ENCODE data around the gene ABHD12.

The ABHD12 gene

GRCh38 chr20:25284131-25284601 lies 106.5 kb downstream of the ABHD12 start (continued):
- TF ChIP-seq ZFP3 (CRISPR knock-in tag; IDR thresholded peaks at IDR 0.05) (no peak), BACH2 (CRISPR knock-in tag; IDR thresholded peaks at IDR 0.05; ENCODE audit: borderline replicate concordance) (no peak), ZC3H10 (CRISPR knock-in tag; IDR thresholded peaks at IDR 0.05) (no peak), CSDC2 (CRISPR knock-in tag; IDR thresholded peaks at IDR 0.05) (no peak)

- TF ChIP-seq BACH2 (CRISPR knock-in tag; IDR thresholded peaks at IDR 0.05; ENCODE audit: borderline replicate concordance) (no peak), PATZ1 (CRISPR knock-in tag; IDR thresholded peaks at IDR 0.05; ENCODE audit: borderline replicate concordance) (no peak), ZFP30 (CRISPR knock-in tag; IDR thresholded peaks at IDR 0.05) (no peak), CSRNP3 (CRISPR knock-in tag; IDR thresholded peaks at IDR 0.05) (no peak), ZC3H10 (CRISPR knock-in tag; IDR thresholded peaks at IDR 0.05) (no peak), ISL1 (CRISPR knock-in tag; IDR thresholded peaks at IDR 0.05) (no peak), ZFP3 (CRISPR knock-in tag; IDR thresholded peaks at IDR 0.05) (no peak), ZNF8 (CRISPR knock-in tag; IDR thresholded peaks at IDR 0.05) (no peak), ESRRG (CRISPR knock-in tag; IDR thresholded peaks at IDR 0.05) (no peak), CSDC2 (CRISPR knock-in tag; IDR thresholded peaks at IDR 0.05) (no peak), OSR1 (CRISPR knock-in tag; IDR thresholded peaks at IDR 0.05) (no peak)
- TF ChIP-seq, protein P1, sequence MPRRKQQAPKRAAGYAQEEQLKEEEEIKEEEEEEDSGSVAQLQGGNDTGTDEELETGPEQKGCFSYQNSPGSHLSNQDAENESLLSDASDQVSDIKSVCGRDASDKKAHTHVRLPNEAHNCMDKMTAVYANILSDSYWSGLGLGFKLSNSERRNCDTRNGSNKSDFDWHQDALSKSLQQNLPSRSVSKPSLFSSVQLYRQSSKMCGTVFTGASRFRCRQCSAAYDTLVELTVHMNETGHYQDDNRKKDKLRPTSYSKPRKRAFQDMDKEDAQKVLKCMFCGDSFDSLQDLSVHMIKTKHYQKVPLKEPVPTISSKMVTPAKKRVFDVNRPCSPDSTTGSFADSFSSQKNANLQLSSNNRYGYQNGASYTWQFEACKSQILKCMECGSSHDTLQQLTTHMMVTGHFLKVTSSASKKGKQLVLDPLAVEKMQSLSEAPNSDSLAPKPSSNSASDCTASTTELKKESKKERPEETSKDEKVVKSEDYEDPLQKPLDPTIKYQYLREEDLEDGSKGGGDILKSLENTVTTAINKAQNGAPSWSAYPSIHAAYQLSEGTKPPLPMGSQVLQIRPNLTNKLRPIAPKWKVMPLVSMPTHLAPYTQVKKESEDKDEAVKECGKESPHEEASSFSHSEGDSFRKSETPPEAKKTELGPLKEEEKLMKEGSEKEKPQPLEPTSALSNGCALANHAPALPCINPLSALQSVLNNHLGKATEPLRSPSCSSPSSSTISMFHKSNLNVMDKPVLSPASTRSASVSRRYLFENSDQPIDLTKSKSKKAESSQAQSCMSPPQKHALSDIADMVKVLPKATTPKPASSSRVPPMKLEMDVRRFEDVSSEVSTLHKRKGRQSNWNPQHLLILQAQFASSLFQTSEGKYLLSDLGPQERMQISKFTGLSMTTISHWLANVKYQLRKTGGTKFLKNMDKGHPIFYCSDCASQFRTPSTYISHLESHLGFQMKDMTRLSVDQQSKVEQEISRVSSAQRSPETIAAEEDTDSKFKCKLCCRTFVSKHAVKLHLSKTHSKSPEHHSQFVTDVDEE (CRISPR knock-in tag; IDR thresholded peaks at IDR 0.05): no peak
- TF ChIP-seq, protein P2, sequence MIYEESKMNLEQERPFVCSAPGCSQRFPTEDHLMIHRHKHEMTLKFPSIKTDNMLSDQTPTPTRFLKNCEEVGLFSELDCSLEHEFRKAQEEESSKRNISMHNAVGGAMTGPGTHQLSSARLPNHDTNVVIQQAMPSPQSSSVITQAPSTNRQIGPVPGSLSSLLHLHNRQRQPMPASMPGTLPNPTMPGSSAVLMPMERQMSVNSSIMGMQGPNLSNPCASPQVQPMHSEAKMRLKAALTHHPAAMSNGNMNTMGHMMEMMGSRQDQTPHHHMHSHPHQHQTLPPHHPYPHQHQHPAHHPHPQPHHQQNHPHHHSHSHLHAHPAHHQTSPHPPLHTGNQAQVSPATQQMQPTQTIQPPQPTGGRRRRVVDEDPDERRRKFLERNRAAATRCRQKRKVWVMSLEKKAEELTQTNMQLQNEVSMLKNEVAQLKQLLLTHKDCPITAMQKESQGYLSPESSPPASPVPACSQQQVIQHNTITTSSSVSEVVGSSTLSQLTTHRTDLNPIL (CRISPR knock-in tag; IDR thresholded peaks at IDR 0.05; ENCODE audit: low read depth): no peak
- ATAC-seq: no peak
Measured at GRCh38 chr20:25283221-25283951, 107.2 kb downstream of the ABHD12 start.

DNA sequence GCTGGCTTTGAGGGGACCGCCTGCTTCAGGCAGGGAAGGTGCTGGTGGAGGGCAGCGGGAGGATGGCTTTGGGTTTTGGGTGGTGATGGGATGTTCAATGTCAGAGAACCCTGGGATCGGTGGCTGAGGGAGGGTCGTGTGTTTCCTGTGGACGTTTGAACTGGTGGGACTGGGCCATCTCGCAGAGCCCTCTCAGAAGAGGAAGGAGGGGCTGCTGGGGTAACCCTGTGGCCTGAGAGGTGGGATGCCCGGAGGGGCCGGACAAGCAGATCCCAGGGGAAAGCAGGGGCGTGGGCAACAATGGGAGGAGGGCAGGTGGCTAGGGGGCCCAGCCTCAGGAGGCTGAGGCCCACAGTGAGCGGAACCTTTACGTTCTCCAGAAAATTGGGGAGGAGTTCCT lies 107.8 kb downstream of the ABHD12 start:
- ATAC-seq: no peak
- TF ChIP-seq CSRNP3 (CRISPR knock-in tag; IDR thresholded peaks at IDR 0.05) (no peak), OSR1 (CRISPR knock-in tag; IDR thresholded peaks at IDR 0.05) (no peak), ZFP30 (CRISPR knock-in tag; IDR thresholded peaks at IDR 0.05) (no peak), ISL1 (CRISPR knock-in tag; IDR thresholded peaks at IDR 0.05) (no peak), ARNTL (CRISPR knock-in tag; IDR thresholded peaks at IDR 0.05; ENCODE audit: borderline replicate concordance, low read depth) (no peak), ZFP3 (CRISPR knock-in tag; IDR thresholded peaks at IDR 0.05) (no peak), ZNF565 (CRISPR knock-in tag; conservative IDR thresholded peaks at IDR 0.05; ENCODE audit: low read depth) (no peak), GLIS3 (CRISPR knock-in tag; IDR thresholded peaks at IDR 0.05) (no peak), CSDC2 (CRISPR knock-in tag; IDR thresholded peaks at IDR 0.05) (no peak), ESRRG (CRISPR knock-in tag; IDR thresholded peaks at IDR 0.05) (no peak), RARB (CRISPR knock-in tag; IDR thresholded peaks at IDR 0.05) (no peak), TOX (CRISPR knock-in tag; IDR thresholded peaks at IDR 0.05; ENCODE audit: borderline replicate concordance) (no peak), ZC3H10 (CRISPR knock-in tag; IDR thresholded peaks at IDR 0.05) (no peak), SNAI2 (CRISPR knock-in tag; IDR thresholded peaks at IDR 0.05) (no peak)
- TF ChIP-seq, protein P1 (CRISPR knock-in tag; IDR thresholded peaks at IDR 0.05): no peak
- TF ChIP-seq, protein P3, sequence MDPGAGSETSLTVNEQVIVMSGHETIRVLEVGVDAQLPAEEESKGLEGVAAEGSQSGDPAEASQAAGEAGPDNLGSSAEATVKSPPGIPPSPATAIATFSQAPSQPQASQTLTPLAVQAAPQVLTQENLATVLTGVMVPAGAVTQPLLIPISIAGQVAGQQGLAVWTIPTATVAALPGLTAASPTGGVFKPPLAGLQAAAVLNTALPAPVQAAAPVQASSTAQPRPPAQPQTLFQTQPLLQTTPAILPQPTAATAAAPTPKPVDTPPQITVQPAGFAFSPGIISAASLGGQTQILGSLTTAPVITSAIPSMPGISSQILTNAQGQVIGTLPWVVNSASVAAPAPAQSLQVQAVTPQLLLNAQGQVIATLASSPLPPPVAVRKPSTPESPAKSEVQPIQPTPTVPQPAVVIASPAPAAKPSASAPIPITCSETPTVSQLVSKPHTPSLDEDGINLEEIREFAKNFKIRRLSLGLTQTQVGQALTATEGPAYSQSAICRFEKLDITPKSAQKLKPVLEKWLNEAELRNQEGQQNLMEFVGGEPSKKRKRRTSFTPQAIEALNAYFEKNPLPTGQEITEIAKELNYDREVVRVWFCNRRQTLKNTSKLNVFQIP (CRISPR knock-in tag; IDR thresholded peaks at IDR 0.05; ENCODE audit: borderline replicate concordance, low read depth): no peak
- TF ChIP-seq, protein P2 (CRISPR knock-in tag; IDR thresholded peaks at IDR 0.05; ENCODE audit: low read depth): no peak
